ENCODE results near the gene AUTS2.
A peak's percentile ranks its signal among the peaks of the same experiment; 100 is the strongest.

AUTS2 gene

GRCh38 chr7:70597066-70597465, 998.8 kb downstream of the AUTS2 start:
- Histone ChIP-seq H3K9me2 (ENCODE audit: low read depth, low read length) (no peaks in the 10 kb centered on the region), H3K4me3 (ENCODE audit: low read depth, low read length, poor library complexity, severe bottlenecking) (peak overlapping the region; percentile 56), H3K4me2 (ENCODE audit: low read length) (peak overlapping the region; percentile 75), H3K27me3 (ENCODE audit: insufficient read depth, low read length) (no peaks in the 10 kb centered on the region), H3K4me1 (ENCODE audit: insufficient read depth, low read length, severe bottlenecking) (peaks cover 16% of the 10 kb centered on the region), H3K27ac (ENCODE audit: low read depth, low read length, poor library complexity, severe bottlenecking) (no peak overlapping the region), H3K79me2 (ENCODE audit: insufficient read depth, low read length) (no peaks in the 10 kb centered on the region), H2AFZ (ENCODE audit: low read length) (no peak overlapping the region), H3K9me3 (ENCODE audit: low read length) (peaks cover 4% of the 10 kb centered on the region; the same call in 1 of the 2 replicates), H3K36me3 (ENCODE audit: insufficient read depth, low read length) (peaks cover 10% of the 10 kb centered on the region; the same call in 1 of the 2 replicates), H3F3A (ENCODE audit: insufficient read depth, low read length) (no peaks in the 10 kb centered on the region), H3K9ac (ENCODE audit: low read length) (no peak overlapping the region), H4K20me1 (ENCODE audit: insufficient read depth, low read length) (no peaks in the 10 kb centered on the region)
- TF ChIP-seq CTCF (IDR thresholded peaks at IDR 0.05; ENCODE audit: low read length) (no peak), EZH2 (IDR thresholded peaks at IDR 0.05; ENCODE audit: borderline replicate concordance, low read length) (no peak)

- H3K4me2 ChIP-seq (ENCODE audit: low read length) = no peak overlapping the region
- H3K9me3 ChIP-seq (ENCODE audit: low read length) = peaks cover 4% of the 10 kb centered on the region; the same call in 1 of the 2 replicates
- H3K79me2 ChIP-seq (ENCODE audit: insufficient read depth, low read length) = no peaks in the 10 kb centered on the region
- no peaks in the 10 kb centered on the region for H3K27me3 ChIP-seq (ENCODE audit: insufficient read depth, low read length)
- no peak overlapping the region for H3K9ac ChIP-seq (ENCODE audit: low read length)
- H2AFZ ChIP-seq (ENCODE audit: low read length) = no peak overlapping the region
- TF ChIP-seq CTCF (IDR thresholded peaks at IDR 0.05; ENCODE audit: low read length) (no peak), EZH2 (IDR thresholded peaks at IDR 0.05; ENCODE audit: borderline replicate concordance, low read length) (no peak)
- H3K36me3 ChIP-seq (ENCODE audit: insufficient read depth, low read length) = peaks cover 28% of the 10 kb centered on the region; the same call in 1 of the 2 replicates
- H4K20me1 ChIP-seq (ENCODE audit: insufficient read depth, low read length) = no peaks in the 10 kb centered on the region
- no peak overlapping the region for H3K4me3 ChIP-seq (ENCODE audit: low read depth, low read length, poor library complexity, severe bottlenecking)
- H3K4me1 ChIP-seq (ENCODE audit: insufficient read depth, low read length, severe bottlenecking) = peaks cover 16% of the 10 kb centered on the region
- no peaks in the 10 kb centered on the region for H3K9me2 ChIP-seq (ENCODE audit: low read depth, low read length)
- no peak overlapping the region for H3K27ac ChIP-seq (ENCODE audit: low read depth, low read length, poor library complexity, severe bottlenecking)
- H3F3A ChIP-seq (ENCODE audit: insufficient read depth, low read length) = no peaks in the 10 kb centered on the region
Measured at GRCh38 chr7:70598976-70599375, 1000.7 kb downstream of the AUTS2 start.

- Histone ChIP-seq H3F3A (ENCODE audit: insufficient read depth, low read length) (no peaks in the 10 kb centered on the region), H3K4me2 (ENCODE audit: low read length) (no peak overlapping the region), H3K27me3 (ENCODE audit: insufficient read depth, low read length) (no peaks in the 10 kb centered on the region)
Measured at GRCh38 chr7:70599446-70600190, 1001.3 kb downstream of the AUTS2 start.

More at GRCh38 chr7:70599446-70600190, 1001.3 kb downstream of the AUTS2 start:
- Histone ChIP-seq H3K4me1 (ENCODE audit: insufficient read depth, low read length, severe bottlenecking) (peaks cover 16% of the 10 kb centered on the region), H3K4me3 (ENCODE audit: low read depth, low read length, poor library complexity, severe bottlenecking) (no peak overlapping the region), H3K27ac (ENCODE audit: low read depth, low read length, poor library complexity, severe bottlenecking) (no peak overlapping the region), H3K36me3 (ENCODE audit: insufficient read depth, low read length) (peaks cover 34% of the 10 kb centered on the region; the same call in 1 of the 2 replicates), H3K9me3 (ENCODE audit: low read length) (peaks cover 8% of the 10 kb centered on the region; the same call in 1 of the 2 replicates), H2AFZ (ENCODE audit: low read length) (no peak overlapping the region), H3K79me2 (ENCODE audit: insufficient read depth, low read length) (no peaks in the 10 kb centered on the region), H4K20me1 (ENCODE audit: insufficient read depth, low read length) (no peaks in the 10 kb centered on the region), H3K9me2 (ENCODE audit: low read depth, low read length) (no peaks in the 10 kb centered on the region), H3K9ac (ENCODE audit: low read length) (no peak overlapping the region)
- TF ChIP-seq EZH2 (IDR thresholded peaks at IDR 0.05; ENCODE audit: borderline replicate concordance, low read length) (no peak), CTCF (IDR thresholded peaks at IDR 0.05; ENCODE audit: low read length) (no peak)

Data from OCI-LY1 (cell line).